Endodermal cell (in vitro differentiated cells): Measurements from ENCODE around the gene BAX. TPM values are rescaled to one million over a fixed set of nuclear protein-coding genes. Genes with fewer than 3 reads are reported as not detected.

Experiments
- DNase-seq: peaks from one replicate; pipeline ENCODE4 v3.0.0-alpha.2; 2017
- H3K27ac ChIP-seq: 2 replicates; pipeline ENCODE4 v1.5.1; 2013; ENCODE audit warnings: mild to moderate bottlenecking, low read depth, low read length, moderate library complexity
- H3K27me3 ChIP-seq: 2 replicates; pipeline ENCODE4 v1.6.1; 2013; ENCODE audit warnings: mild to moderate bottlenecking, low read length, moderate library complexity; ENCODE audit not compliant: insufficient read depth, control insufficient read depth, poor library complexity, severe bottlenecking
- H3K36me3 ChIP-seq: 2 replicates; pipeline ENCODE4 v1.7.0; 2013; ENCODE audit warnings: mild to moderate bottlenecking, low read length, moderate library complexity; ENCODE audit not compliant: control insufficient read depth, insufficient read depth
- H3K4me1 ChIP-seq: one replicate; pipeline ENCODE4 v1.7.0; 2013; ENCODE audit warnings: low read length; ENCODE audit not compliant: control insufficient read depth, insufficient read depth
- H3K4me3 ChIP-seq: 2 replicates; pipeline ENCODE4 v1.5.1; 2013; ENCODE audit warnings: mild to moderate bottlenecking, low read length, moderate library complexity
- H3K9ac ChIP-seq: 2 replicates; pipeline ENCODE4 v1.6.1; 2013; ENCODE audit warnings: mild to moderate bottlenecking, low read length, moderate library complexity; ENCODE audit not compliant: poor library complexity, severe bottlenecking; ENCODE audit errors: extremely low read depth
- H3K9me3 ChIP-seq: 2 replicates; pipeline ENCODE4 v1.6.1; 2013; ENCODE audit warnings: mild to moderate bottlenecking, low read length, moderate library complexity; ENCODE audit not compliant: control insufficient read depth
- H3K27ac Mint-ChIP-seq: 2 replicates; pipeline ENCODE4 v1.8.0; 2020; ENCODE audit warnings: mixed read lengths
- H3K27me3 Mint-ChIP-seq: 2 replicates; pipeline ENCODE4 v1.8.0; 2021; ENCODE audit warnings: mild to moderate bottlenecking, mixed read lengths; ENCODE audit not compliant: insufficient read depth
- H3K36me3 Mint-ChIP-seq: 2 replicates; pipeline ENCODE4 v1.8.0; 2020; ENCODE audit warnings: low read depth, mixed read lengths
- H3K4me1 Mint-ChIP-seq: 2 replicates; pipeline ENCODE4 v1.8.0; 2020; ENCODE audit warnings: mixed read lengths
- H3K4me3 Mint-ChIP-seq: 2 replicates; pipeline ENCODE4 v1.8.0; 2020; ENCODE audit warnings: mild to moderate bottlenecking, moderate library complexity, mixed read lengths
- H3K9me3 Mint-ChIP-seq: 2 replicates; pipeline ENCODE4 v1.8.0; 2020; ENCODE audit warnings: mild to moderate bottlenecking, mixed read lengths
- WGBS, 2 experiments: methylation state at CpG; one replicate each; pipeline versions ENCODE4 v1.1.5 to v1.1.7; 2013; ENCODE audit warnings: missing lambda C conversion rate in 2 of 2, mixed read lengths in 1 of 2; ENCODE audit not compliant: insufficient coverage in 1 of 2, insufficient read length in 1 of 2; 5-methylcytosine and 5-hydroxymethylcytosine counted together
- total RNA-seq, 2 donors: library from RNA; stranded (reverse); fragmentation: NEBNext Ultra II Directional in 1 of 2; extraction: Animal tissue kit (Norgen Biotek cat#: 25700) in 1 of 2; gene quantifications; 2 replicates in 1 of 2; 3 replicates in 1 of 2; pipeline ENCODE4 v1.2.1, GENCODE V29; 2021
- TF ChIP-seq, protein P1 (sequence below): fragments of 200-600 bp; sonication (generic); conservative IDR thresholded peaks from 2 replicates; pipeline ENCODE4 v1.5.0; 2021; ENCODE audit warnings: antibody characterized with exemption, mild to moderate bottlenecking

The BAX gene
- total RNA-seq, 2 donors from 2014 or later: 172 to 184 TPM

DNA sequence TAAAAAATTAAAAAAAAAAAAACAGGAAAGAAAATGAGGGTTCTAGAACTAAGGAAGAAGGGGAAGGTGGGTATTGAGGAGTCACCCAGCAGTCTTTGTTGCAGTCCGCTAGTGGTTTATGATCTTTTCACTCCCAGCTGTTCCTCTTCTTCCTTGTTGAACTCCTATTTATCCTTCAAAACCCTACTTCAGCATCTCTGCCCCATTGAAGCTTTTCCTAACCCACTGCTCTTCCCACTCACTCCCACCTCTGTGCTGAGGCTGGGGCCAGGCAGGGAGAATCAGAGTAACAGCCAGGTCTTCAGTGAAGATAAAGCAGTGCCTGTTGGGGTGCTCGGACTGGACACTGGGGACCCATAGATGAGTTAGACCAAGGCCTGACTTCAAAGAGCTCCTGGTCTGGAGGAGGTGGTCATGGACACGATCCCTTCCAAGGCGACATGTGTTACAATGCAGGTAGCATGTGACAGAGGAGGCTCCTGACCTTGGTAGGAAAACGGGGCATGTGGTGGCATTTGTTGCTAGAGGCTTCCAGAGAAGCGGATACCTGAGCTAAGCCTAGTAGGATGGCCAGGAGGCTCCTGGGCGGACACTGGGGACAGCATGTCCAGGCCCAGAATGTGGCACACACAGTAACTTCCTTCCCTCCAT lies 50.4 kb downstream of the BAX start:
- Histone ChIP-seq H3K4me3 (no peak overlapping the region), H3K27me3 (no peaks in the 10 kb centered on the region), H3K9ac (no peak overlapping the region), H3K36me3 (peaks cover 44% of the 10 kb centered on the region), H3K9me3 (no peaks in the 10 kb centered on the region), H3K4me1 (no peaks in the 10 kb centered on the region), H3K27ac (no peak overlapping the region)
- Mint-ChIP-seq H3K36me3 (peaks cover 27% of the 10 kb centered on the region), H3K27me3 (no peaks in the 10 kb centered on the region), H3K4me1 (no peaks in the 10 kb centered on the region), H3K9me3 (no peaks in the 10 kb centered on the region), H3K27ac (no peak overlapping the region), H3K4me3 (no peak overlapping the region)
- TF ChIP-seq, protein P1, sequence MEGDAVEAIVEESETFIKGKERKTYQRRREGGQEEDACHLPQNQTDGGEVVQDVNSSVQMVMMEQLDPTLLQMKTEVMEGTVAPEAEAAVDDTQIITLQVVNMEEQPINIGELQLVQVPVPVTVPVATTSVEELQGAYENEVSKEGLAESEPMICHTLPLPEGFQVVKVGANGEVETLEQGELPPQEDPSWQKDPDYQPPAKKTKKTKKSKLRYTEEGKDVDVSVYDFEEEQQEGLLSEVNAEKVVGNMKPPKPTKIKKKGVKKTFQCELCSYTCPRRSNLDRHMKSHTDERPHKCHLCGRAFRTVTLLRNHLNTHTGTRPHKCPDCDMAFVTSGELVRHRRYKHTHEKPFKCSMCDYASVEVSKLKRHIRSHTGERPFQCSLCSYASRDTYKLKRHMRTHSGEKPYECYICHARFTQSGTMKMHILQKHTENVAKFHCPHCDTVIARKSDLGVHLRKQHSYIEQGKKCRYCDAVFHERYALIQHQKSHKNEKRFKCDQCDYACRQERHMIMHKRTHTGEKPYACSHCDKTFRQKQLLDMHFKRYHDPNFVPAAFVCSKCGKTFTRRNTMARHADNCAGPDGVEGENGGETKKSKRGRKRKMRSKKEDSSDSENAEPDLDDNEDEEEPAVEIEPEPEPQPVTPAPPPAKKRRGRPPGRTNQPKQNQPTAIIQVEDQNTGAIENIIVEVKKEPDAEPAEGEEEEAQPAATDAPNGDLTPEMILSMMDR: no peak
- no peak for DNase-seq
- WGBS, 2 experiments: 90 to 92% methylated on average over 6 to 7 of the region's 7 CpGs

DNA sequence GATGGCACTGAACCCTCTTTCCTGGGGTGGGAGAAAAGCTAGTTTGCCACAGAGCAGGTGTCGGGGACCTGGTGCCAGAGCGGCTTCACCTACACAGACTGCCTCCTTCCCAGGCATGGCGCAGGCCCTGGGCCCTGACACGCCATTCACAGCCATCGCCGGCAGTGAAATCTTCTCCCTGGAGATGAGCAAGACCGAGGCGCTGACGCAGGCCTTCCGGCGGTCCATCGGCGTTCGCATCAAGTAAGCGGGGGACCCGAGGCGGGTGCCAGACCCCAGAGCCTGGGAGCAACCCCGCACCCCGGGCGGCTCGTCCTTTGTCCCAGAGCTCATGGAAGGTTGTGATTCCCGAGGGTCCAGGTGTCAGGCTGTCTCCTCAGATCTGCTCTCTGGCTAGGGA lies 52.2 kb downstream of the BAX start:
- Mint-ChIP-seq H3K4me3 (no peak overlapping the region), H3K36me3 (peaks cover 31% of the 10 kb centered on the region), H3K9me3 (no peaks in the 10 kb centered on the region), H3K27me3 (no peaks in the 10 kb centered on the region), H3K27ac (no peak overlapping the region), H3K4me1 (no peaks in the 10 kb centered on the region)
- no peaks in the 10 kb centered on the region for H3K27me3 ChIP-seq
- H3K4me1 ChIP-seq: no peaks in the 10 kb centered on the region
- no peak for DNase-seq
- TF ChIP-seq, protein P1: no peak
- 96 to 97% methylated on average over 15 to 22 of the region's 22 CpGs for WGBS, 2 experiments
- no peak overlapping the region for H3K4me3 ChIP-seq
- no peak overlapping the region for H3K27ac ChIP-seq
- no peaks in the 10 kb centered on the region for H3K9me3 ChIP-seq
- H3K9ac ChIP-seq: no peak overlapping the region
- H3K36me3 ChIP-seq: peaks cover 46% of the 10 kb centered on the region

DNA sequence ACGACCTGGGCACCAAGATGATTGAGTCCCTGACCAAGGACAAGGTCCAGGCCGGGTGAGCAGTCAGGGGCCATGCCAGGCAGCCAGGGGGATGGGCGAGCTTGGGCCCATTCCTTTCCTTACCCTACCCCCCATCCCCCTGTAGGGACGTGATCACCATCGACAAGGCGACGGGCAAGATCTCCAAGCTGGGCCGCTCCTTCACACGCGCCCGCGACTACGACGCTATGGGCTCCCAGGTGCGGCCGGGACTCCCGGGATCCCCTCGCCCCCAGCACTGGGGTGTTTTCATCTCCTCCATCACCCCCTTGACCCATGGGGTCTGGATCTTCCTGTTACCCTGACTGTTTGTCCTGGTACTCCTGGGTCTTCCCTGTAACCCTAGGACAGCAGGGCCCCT lies 55.2 kb downstream of the BAX start:
- Histone ChIP-seq H3K27me3 (no peaks in the 10 kb centered on the region), H3K36me3 (peaks cover 22% of the 10 kb centered on the region), H3K4me3 (no peak overlapping the region), H3K9me3 (no peaks in the 10 kb centered on the region), H3K9ac (no peak overlapping the region), H3K4me1 (no peaks in the 10 kb centered on the region), H3K27ac (no peak overlapping the region)
- Mint-ChIP-seq H3K27me3 (no peaks in the 10 kb centered on the region), H3K4me1 (no peaks in the 10 kb centered on the region), H3K36me3 (peaks cover 39% of the 10 kb centered on the region), H3K9me3 (no peaks in the 10 kb centered on the region), H3K4me3 (no peak overlapping the region), H3K27ac (no peak overlapping the region)
- no peak for DNase-seq
- TF ChIP-seq, protein P1: no peak
- WGBS, 2 experiments: 93 to 99% methylated on average over 14 to 18 of the region's 18 CpGs
